Hepatocyte (in vitro differentiated cells): ENCODE measurements around the gene LRRC23. TPM values are rescaled to one million over a fixed set of nuclear protein-coding genes. Genes with fewer than 3 reads are reported as not detected.
A peak's percentile ranks its signal among the peaks of the same experiment; 100 is the strongest.

Experiments
- DNase-seq: peaks from one replicate; pipeline ENCODE4 v3.0.0-alpha.2; 2016; ENCODE audit warnings: low spot score
- H2AFZ ChIP-seq: fragments of 200-600 bp; sonication (generic); 2 replicates; pipeline ENCODE4 v1.6.0; 2016; ENCODE audit warnings: antibody characterized with exemption, mild to moderate bottlenecking
- H3K27ac ChIP-seq: fragments of 200-600 bp; sonication (generic); 2 replicates; pipeline ENCODE4 v1.5.1; 2016; ENCODE audit warnings: mild to moderate bottlenecking
- H3K27me3 ChIP-seq: fragments of 200-600 bp; sonication (generic); 2 replicates; pipeline ENCODE4 v1.6.1; 2016
- H3K36me3 ChIP-seq: fragments of 200-600 bp; sonication (generic); replicated peaks from 2 replicates; pipeline ENCODE4 v1.5.1; 2016; ENCODE audit warnings: low read depth; ENCODE audit not compliant: insufficient read depth
- H3K4me1 ChIP-seq: fragments of 200-600 bp; sonication (generic); 2 replicates; pipeline ENCODE4 v1.5.1; 2016; ENCODE audit warnings: mild to moderate bottlenecking, moderate library complexity; ENCODE audit not compliant: insufficient read depth
- H3K4me2 ChIP-seq: fragments of 200-600 bp; sonication (generic); 2 replicates; pipeline ENCODE4 v1.6.0; 2016
- H3K4me3 ChIP-seq: fragments of 200-600 bp; sonication (generic); 2 replicates; pipeline ENCODE4 v1.5.1; 2016; ENCODE audit warnings: mild to moderate bottlenecking
- H3K79me2 ChIP-seq: fragments of 200-600 bp; sonication (generic); 2 replicates; pipeline ENCODE4 v1.6.0; 2017; ENCODE audit warnings: mild to moderate bottlenecking
- H3K9me2 ChIP-seq: fragments of 200-600 bp; sonication (generic); replicated peaks from 2 replicates; pipeline ENCODE4 v1.6.0; 2017; ENCODE audit warnings: mild to moderate bottlenecking; ENCODE audit not compliant: insufficient read depth
- H3K9me3 ChIP-seq: fragments of 200-600 bp; sonication (generic); 2 replicates; pipeline ENCODE4 v1.5.1; 2016; ENCODE audit warnings: low read depth, mild to moderate bottlenecking
- H4K20me1 ChIP-seq: fragments of 200-600 bp; sonication (generic); 2 replicates; pipeline ENCODE4 v1.6.0; 2016; ENCODE audit warnings: mild to moderate bottlenecking; ENCODE audit not compliant: insufficient read depth, poor library complexity, severe bottlenecking
- CTCF ChIP-seq: fragments of 200-600 bp; sonication (generic); IDR thresholded peaks from 2 replicates; pipeline ENCODE4 v1.5.1; 2016; ENCODE audit warnings: antibody characterized with exemption, mild to moderate bottlenecking; ENCODE audit not compliant: poor library complexity
- EZH2 ChIP-seq: fragments of 200-600 bp; sonication (generic); IDR thresholded peaks from 2 replicates; pipeline ENCODE4 v1.6.1; 2016; ENCODE audit warnings: antibody characterized with exemption, mild to moderate bottlenecking, borderline replicate concordance
- EZH2phosphoT487 ChIP-seq: fragments of 200-600 bp; sonication (generic); IDR thresholded peaks from one replicate; pipeline ENCODE4 v1.6.1; 2018; ENCODE audit warnings: antibody characterized with exemption, mild to moderate bottlenecking, low read depth, moderate library complexity; ENCODE audit not compliant: unreplicated experiment, severe bottlenecking
- WGBS: methylation state at CpG from one replicate; pipeline ENCODE4 v1.1.6; 2016; ENCODE audit warnings: low lambda C conversion rate; ENCODE audit errors: missing lambda C conversion rate; 5-methylcytosine and 5-hydroxymethylcytosine counted together
- polyA plus RNA-seq: library from polyadenylated mRNA; unstranded; fragments of >200 nt; fragmentation: Nextera tagmentation; extraction: Ambion mirVana; gene quantifications from 2 replicates; pipeline ENCODE4 v1.2.1, GENCODE V29; 2016
- total RNA-seq: library from RNA; depleted of rRNA; stranded (reverse); fragments of >200 nt; gene quantifications from 2 replicates; pipeline ENCODE4 v1.2.3, GENCODE V29; 2014

LRRC23 gene
- total and polyA plus RNA-seq, 2 experiments from 2014 or later = 8.2 to 12.9 TPM

DNA sequence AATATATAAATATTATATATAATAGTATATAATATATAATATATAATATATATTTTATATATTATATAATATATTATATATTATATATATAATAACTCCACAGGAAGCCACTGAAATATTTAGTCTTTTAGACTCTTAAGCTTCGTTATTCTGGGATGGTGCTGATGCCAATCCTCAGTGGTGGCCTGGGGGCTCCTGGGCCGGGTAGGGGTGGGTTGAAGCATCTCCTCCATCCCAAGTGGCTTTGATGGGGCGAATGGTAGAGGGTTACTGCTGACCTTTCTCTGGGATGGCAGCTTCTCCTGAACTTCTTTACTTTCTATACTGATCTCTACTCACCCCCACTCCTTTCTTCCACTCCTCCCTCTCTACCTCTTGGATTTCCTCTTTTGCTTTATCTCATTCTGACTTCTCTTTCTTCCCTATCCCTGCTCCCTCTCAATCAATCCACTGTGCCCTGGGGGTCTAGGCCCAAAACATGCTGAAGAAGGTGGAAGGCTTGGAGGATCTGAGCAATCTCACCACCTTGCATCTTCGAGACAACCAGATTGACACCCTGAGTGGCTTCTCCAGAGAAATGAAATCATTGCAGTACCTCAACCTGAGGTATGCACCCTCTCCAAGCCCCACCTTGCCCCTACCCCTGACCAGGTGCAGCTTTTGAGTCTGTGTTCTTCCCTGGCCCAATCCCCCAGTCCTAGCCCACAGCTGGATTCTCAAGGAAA, 5.0 kb downstream of the LRRC23 start:
- no peak overlapping the region for H3K4me2 ChIP-seq
- WGBS = 91% methylated on average over 4 of the region's 4 CpGs
- no peaks in the 10 kb centered on the region for H3K79me2 ChIP-seq
- no peak overlapping the region for H2AFZ ChIP-seq
- H3K36me3 ChIP-seq = no peaks in the 10 kb centered on the region
- no peaks in the 10 kb centered on the region for H4K20me1 ChIP-seq
- peaks cover 12% of the 10 kb centered on the region for H3K27me3 ChIP-seq
- TF ChIP-seq CTCF = no peak
- no peak for TF ChIP-seq EZH2phosphoT487
- TF ChIP-seq EZH2 = no peak
- H3K4me3 ChIP-seq = no peak overlapping the region
- H3K4me1 ChIP-seq = peaks cover 7% of the 10 kb centered on the region
- DNase-seq = no peak
- no peak overlapping the region for H3K27ac ChIP-seq
- H3K9me3 ChIP-seq = no peaks in the 10 kb centered on the region
- H3K9me2 ChIP-seq = no peaks in the 10 kb centered on the region

- no peaks in the 10 kb centered on the region for H4K20me1 ChIP-seq
- H3K27ac ChIP-seq = no peak overlapping the region
- H3K27me3 ChIP-seq = peaks cover 16% of the 10 kb centered on the region
- H2AFZ ChIP-seq = no peak overlapping the region
- H3K36me3 ChIP-seq = no peaks in the 10 kb centered on the region
- TF ChIP-seq EZH2 (no peak), CTCF (no peak), EZH2phosphoT487 (no peak)
- peaks cover 11% of the 10 kb centered on the region for H3K4me1 ChIP-seq
- 92% methylated on average over 15 of the region's 15 CpGs for WGBS
- H3K79me2 ChIP-seq = no peaks in the 10 kb centered on the region
- no peaks in the 10 kb centered on the region for H3K9me2 ChIP-seq
- no peak overlapping the region for H3K4me2 ChIP-seq
- DNase-seq = no peak
- no peaks in the 10 kb centered on the region for H3K9me3 ChIP-seq
- H3K4me3 ChIP-seq = no peak overlapping the region
Measured at GRCh38 chr12:6912164-6912935, 7.7 kb downstream of the LRRC23 start.

- H3K27ac ChIP-seq = peak within 1 kb of the TSS; percentile 48
- H3K27me3 ChIP-seq = peaks cover 16% of the 10 kb centered on the region
- H3K9me3 ChIP-seq = no peaks in the 10 kb centered on the region
- H3K79me2 ChIP-seq = no peaks in the 10 kb centered on the region
- H3K4me3 ChIP-seq = peak within 1 kb of the TSS; percentile 52
- WGBS = 3% methylated on average over 20 of the region's 68 CpGs
- TF ChIP-seq EZH2phosphoT487 (no peak), EZH2 (no peak), CTCF (no peak)
- H3K9me2 ChIP-seq = no peaks in the 10 kb centered on the region
- H2AFZ ChIP-seq = peak within 1 kb of the TSS; percentile 96
- peaks cover 11% of the 10 kb centered on the region for H3K4me1 ChIP-seq
- no peaks in the 10 kb centered on the region for H3K36me3 ChIP-seq
- DNase-seq = peak; percentile 86
- peak within 1 kb of the TSS; percentile 99 for H3K4me2 ChIP-seq
- H4K20me1 ChIP-seq = no peaks in the 10 kb centered on the region
Measured at GRCh38 chr12:6914246-6914946, 9.8 kb downstream of the LRRC23 start, which contains the start of gene ENO2. ENO2 (plus strand) TSS chr12:6914580; CDS start chr12:6915833, 1,253 bp downstream.
